Stimulated activated CD4-positive, alpha-beta T cell treated with anti-CD3 and anti-CD28 coated beads, Interleukin-2, amount 100 ng/mL, for 48 hours (primary cell): ENCODE results near the gene MARCO.
"Not testable (repeated sequence)": the region's sequence is repeated elsewhere in the genome, so short reads cannot be mapped to it uniquely, and the experiment has no call there.

Experiments used
- DNase-seq, 2 donors: peaks; one replicate each; pipeline ENCODE4 v3.0.0-alpha.2; 2020

The MARCO gene

DNA sequence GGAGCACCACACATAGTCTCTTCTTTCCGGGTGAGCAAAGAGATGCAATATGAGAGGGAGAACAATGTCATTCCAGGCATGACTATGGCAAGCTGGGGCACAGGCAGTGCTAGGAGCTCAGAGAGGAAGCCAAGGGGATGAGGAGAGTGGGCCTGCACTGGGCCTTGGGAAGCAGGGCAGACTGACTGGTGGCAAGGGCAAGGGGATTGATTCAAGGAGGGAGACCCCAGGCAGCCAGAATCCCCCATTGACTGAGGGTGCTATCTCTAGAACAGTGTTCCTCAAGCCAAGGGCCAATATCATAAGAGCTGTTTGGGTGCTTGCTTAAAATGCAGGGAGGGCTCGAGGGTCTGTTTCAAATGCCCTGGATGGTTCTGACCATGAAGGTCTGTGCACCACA lies 36.1 kb downstream of the MARCO start:
- DNase-seq: no peak

DNA sequence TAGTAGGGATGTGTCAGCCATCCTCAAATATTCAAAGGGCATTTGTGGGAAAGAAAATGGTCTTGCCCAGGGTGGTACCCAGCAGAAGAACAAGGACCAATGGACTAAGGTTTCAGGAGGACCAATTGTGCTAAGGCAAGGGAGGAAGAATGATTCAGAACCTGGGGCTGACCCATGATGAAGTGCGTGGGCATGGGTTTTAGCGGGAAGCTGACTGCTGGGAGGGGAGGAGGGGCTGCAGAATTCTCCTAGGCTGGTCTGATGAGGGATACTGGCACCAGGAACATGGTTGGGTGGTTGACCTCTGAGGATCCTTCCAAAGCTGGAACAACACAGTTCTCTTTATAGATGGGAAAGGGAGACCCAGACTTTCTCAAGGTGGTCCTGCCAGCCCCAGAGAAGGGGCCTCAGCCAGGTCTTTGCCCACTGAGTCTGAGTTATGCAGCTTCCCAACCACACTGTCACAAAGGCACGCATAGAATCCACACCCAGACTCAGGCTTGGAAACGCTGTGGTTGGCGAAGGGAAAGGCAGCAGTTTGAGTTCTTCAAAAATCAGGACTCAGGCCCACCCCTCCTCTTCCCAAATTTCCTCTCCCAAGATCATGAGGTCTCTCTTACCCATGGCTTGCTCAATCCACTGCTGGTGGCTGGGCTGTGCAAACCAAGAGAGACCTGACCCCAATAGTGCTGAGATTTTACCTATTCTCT lies 37.3 kb downstream of the MARCO start:
- DNase-seq: no peak

GRCh38 chr2:118980022-118980421 lies 38.0 kb downstream of the MARCO start:
- no peak for DNase-seq

DNA sequence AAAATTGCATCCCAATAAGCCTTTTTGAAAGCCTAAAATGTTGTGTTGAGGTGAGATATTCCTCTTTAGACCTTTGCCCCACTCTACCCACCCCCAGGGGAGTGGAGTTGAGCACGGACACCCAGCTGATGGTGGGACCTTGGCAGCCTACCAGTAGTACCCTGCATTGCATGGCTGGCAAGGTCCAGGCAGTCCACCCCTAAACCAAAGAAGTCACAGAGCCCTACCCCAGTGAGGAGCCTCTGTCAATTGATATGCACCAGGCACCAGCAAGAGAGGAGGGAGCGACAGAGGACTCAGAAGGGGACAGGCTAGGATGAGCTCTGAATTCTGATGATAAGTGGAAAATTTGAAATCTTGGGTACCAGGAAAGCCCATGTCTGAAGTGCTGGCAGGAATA lies 38.6 kb downstream of the MARCO start:
- no peak for DNase-seq

GRCh38 chr2:118981632-118982031 lies 39.6 kb downstream of the MARCO start:
- DNase-seq: no peak

DNA sequence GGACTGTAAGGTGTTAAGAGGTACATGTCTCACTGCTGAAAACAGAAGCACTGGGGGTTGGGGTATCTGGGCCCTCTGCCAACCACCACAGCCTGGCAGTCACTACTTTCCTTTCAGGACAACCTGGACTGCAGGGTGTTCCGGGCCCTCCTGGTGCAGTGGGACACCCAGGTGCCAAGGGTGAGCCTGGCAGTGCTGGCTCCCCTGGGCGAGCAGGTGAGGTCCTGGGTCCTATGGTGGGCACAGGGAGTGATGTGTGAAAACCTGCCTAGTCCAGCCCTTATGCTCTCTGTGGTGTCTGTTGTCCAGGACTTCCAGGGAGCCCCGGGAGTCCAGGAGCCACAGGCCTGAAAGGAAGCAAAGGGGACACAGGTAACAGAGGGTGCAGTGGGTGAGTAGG lies 40.0 kb downstream of the MARCO start:
- DNase-seq: no peak

DNA sequence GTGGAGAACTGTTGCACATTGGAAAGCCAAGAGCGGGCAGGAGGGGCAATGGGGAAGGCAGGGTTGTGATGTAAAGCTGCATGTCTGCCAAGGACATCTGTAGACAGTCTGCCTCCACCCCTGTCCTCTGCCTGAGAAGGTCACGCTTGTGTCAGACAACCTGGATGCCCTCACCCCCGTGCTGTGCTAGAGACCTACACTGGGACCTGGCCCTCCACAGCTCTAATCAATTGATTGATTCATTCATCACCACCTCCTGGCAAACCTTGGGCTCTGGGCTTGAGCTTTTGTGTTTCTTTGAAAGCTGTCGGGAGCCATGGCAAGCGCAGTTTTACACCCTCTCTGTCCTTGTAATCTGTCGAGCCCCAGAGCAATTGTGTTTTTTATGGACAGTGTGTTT lies 41.1 kb downstream of the MARCO start:
- no peak for DNase-seq

- no peak for DNase-seq
Measured at GRCh38 chr2:118983915-118984314, 41.9 kb downstream of the MARCO start.

- no peak for DNase-seq
Measured at GRCh38 chr2:118986738-118987137, 44.7 kb downstream of the MARCO start.

DNA sequence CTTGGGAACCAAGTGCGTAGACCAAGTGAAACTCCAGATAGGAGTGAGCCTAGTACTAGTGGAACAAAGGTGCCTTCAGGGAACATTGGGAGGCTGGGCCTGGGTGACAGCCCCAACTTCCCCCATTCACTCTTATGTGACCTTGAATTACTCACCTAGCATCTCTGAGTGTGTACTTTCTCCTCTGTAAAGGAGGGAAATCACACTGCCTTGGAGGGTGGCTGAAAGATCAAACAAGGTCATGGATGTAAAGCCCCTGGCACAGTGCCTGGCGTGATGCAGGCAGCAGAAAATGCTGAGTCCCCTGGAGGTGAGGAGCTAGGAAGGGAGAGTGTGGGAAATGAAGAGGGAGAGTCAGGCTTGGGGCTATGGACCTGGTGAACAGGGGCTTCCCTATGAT lies 45.9 kb downstream of the MARCO start:
- no peak for DNase-seq

DNA sequence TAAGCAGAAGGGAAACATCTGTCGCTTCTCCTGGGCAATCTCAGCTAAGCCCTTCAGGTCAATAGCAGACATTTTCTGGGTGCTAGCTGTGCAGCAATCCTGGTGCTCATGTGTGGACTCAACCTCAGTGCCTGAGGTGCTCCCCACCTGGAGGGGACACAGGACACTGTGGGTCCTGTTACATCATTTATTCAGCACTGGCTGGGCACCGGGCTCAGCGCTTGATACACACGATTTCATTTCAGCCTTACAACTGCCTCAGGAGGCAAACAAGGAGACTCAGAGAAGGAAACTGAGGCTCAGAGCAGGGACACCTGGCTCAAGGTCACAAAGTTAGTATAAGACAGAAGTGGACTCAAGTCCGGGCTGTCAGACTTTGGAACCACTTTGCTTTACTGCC lies 46.7 kb downstream of the MARCO start:
- DNase-seq: no peak

DNA sequence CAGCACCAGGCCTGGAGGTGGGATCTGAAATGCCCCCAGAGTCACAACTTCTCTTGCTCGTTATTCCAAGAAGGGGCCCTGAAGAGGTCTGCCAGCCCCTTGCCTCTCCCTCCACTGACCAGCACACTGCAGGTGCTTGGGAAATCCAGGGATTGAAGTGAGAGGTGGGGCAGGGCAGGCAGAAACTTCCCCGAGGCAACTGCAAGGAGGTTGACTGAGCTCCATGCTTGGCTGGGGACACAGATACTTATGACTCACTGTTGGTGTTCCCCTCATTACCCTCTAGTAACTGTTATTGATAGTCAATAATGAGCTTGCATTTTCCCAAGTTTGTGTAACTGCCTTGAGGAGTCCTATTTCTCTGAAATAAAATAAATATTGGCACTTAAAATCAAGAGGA lies 47.5 kb downstream of the MARCO start:
- DNase-seq: no peak

DNA sequence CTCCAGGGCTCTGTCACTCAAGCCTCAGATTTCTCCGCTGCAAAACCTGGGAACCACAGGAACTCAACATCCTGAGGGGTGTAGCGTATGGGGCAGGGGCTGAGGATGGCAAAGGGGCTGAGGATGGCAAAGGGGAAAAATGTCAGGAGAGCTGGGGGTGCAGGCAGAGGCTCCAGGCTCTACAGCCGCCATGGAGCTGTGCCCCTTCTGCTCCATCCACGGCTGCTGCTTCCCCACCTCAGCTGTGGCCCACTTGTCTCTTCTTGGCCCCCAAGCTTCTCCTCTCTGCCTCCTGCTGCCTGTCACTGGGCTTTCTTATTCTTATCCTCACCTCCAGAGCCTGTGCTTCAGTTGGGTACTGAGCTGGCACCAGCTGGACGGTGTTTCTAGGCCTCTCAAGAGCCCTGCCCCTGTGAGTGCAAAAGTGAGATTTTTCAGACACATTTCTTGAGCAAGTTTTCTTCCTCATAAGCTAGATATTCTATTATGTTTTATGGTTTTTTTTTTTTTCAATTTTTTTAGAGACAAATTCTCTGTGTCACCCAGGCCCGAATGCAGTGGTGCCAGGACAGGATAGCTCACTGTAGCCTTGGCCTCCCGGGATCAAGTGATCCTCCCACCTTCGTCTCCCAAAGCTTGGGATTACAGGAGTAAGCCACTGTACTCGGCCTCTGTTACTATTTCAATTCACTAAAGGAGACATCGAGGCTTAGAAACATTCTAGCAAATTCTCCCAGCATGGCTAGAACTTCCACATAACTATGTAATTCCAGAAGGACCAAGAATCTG lies 49.0 kb downstream of the MARCO start:
- no peak for DNase-seq

DNA sequence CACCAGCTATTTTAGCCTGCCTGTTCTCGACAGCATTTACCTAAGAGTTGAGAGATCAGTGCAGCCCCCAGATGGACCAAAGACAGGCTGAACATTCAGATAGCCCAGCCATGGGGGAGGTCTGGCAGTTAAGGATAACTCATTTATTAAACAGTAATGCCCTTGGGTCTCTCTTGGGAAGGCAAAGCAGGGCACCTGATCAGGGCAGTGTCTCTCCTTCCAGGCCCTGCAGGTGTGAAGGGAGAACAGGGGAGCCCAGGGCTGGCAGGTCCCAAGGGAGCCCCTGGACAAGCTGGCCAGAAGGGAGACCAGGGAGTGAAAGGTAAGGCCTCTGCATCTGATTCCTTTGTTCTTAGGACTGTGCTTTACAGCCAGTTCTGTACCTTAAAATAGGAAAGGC lies 49.6 kb downstream of the MARCO start:
- DNase-seq: no peak

- DNase-seq: no peak
Measured at GRCh38 chr2:118992740-118993391, 50.9 kb downstream of the MARCO start.

DNA sequence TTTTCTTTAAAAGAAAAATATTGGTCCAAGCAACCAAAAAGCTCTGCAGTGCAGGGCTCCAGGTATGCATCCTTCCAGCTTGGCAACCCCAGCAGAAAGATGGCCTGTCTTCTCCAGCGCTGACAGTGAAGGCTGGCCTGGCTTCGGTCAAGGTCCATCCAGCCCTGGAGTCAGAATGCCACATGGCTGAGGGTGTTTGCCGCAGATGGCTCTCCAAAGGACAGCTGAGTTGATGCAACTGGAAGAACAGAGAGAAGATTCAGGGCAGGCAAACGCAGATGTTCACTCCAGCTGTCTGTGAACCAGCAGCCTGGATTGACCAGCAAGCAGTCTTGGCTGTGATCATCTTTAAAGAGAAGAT lies 51.4 kb downstream of the MARCO start:
- DNase-seq: no peak

DNA sequence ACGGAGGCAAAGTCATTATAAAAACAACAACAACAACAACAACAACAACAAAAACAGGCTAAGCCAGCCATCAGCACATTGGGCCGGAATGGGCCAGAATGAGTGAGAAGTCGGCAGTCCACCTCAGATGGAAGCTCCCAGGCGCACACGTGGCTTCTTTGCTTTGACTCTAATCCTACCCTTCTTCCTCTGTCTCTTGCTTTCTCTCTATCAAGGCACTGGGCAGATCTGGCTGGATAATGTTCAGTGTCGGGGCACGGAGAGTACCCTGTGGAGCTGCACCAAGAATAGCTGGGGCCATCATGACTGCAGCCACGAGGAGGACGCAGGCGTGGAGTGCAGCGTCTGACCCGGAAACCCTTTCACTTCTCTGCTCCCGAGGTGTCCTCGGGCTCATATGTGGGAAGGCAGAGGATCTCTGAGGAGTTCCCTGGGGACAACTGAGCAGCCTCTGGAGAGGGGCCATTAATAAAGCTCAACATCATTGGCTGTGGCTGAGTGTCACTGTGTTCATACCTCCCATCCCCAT lies 52.2 kb downstream of the MARCO start:
- DNase-seq: no peak

GRCh38 chr2:118994778-118995177 lies 52.8 kb downstream of the MARCO start:
- DNase-seq: no peak

- DNase-seq: not testable (repeated sequence)
Measured at GRCh38 chr2:119003856-119004255, 61.9 kb downstream of the MARCO start.

- DNase-seq: no peak
Measured at GRCh38 chr2:119004602-119005001, 62.6 kb downstream of the MARCO start.

GRCh38 chr2:119005051-119005450 lies 63.1 kb downstream of the MARCO start:
- DNase-seq: no peak

DNA sequence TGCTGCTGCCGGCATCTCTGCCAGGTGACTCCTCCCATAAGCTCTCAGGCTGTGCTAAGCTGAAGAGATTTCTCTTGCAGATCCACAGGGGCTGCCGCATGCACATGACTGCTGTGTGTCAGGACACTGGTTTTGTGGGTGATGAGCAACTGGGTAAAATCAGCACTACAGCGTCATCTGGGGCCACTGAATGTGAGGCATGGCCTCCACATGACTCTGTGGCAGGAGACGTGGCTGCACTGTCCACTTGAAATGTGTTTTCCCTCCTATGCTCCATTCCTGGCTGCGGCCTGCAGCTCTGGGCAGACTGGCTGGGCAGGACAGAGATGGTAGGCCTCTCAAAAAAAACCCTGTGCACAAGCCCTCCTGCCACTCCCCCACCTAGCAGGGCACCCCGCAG lies 63.6 kb downstream of the MARCO start:
- DNase-seq: no peak

- DNase-seq: no peak
Measured at GRCh38 chr2:119006441-119006840, 64.4 kb downstream of the MARCO start.

DNA sequence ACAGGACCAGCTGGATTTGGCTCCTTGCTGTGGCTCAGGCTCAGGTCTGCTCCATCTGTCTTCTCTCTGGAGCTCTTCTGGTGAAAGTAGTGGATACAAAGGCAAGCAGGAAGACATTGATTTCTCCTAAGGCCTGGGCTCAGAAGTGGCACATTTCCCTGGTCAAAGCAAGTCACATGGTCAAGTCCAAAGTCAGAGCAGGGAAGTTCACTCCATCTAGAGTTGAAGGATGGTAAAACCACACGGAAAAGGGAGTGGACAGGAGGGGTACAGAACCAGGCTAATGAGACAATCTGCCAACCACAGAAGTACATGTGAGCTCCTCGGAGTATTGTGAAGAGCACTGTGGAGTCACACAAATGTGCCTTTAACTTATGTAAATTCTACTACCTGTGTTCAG lies 66.1 kb downstream of the MARCO start:
- no peak for DNase-seq
